Liver (tissue), 9 donors: ENCODE results near the gene SERTAD2. TPM values are rescaled to one million over a fixed set of nuclear protein-coding genes. Genes with fewer than 3 reads are reported as not detected.

Experiments used
- DNase-seq: peaks from one replicate; pipeline ENCODE4 v3.0.0-alpha.2; 2017; ENCODE audit warnings: low spot score
- H3K27ac ChIP-seq, 2 donors: one replicate each; pipeline ENCODE4 v1.7.0; 2013; ENCODE audit warnings: inconsistent platforms in 2 of 2, low read length in 2 of 2, control low read depth in 1 of 2, low read depth in 1 of 2, mild to moderate bottlenecking in 1 of 2
- H3K27me3 ChIP-seq, 4 donors: one replicate each; pipeline versions ENCODE4 v1.6.1 to v1.7.0; 2013; ENCODE audit warnings: low read length in 3 of 4, inconsistent platforms in 1 of 4, mild to moderate bottlenecking in 1 of 4, moderate library complexity in 1 of 4; ENCODE audit not compliant: control insufficient read depth in 4 of 4, insufficient read depth in 4 of 4
- H3K36me3 ChIP-seq, 4 donors: one replicate each; pipeline versions ENCODE4 v1.6.1 to v1.7.0; 2013; ENCODE audit warnings: low read length in 3 of 4, mild to moderate bottlenecking in 3 of 4, low read depth in 1 of 4, moderate library complexity in 1 of 4; ENCODE audit not compliant: control insufficient read depth in 4 of 4, insufficient read depth in 3 of 4
- H3K4me1 ChIP-seq, 4 donors: one replicate each; pipeline versions ENCODE4 v1.6.1 to v1.7.0; 2013; ENCODE audit warnings: low read length in 3 of 4, mild to moderate bottlenecking in 3 of 4, moderate library complexity in 1 of 4; ENCODE audit not compliant: control insufficient read depth in 4 of 4, insufficient read depth in 4 of 4
- H3K4me3 ChIP-seq, 3 donors: one replicate each; pipeline versions ENCODE4 v1.6.1 to v1.7.0; 2013; ENCODE audit warnings: low read length in 3 of 3, control low read depth in 1 of 3, low read depth in 1 of 3, mild to moderate bottlenecking in 1 of 3
- H3K9ac ChIP-seq, 2 donors: one replicate each; pipeline ENCODE4 v1.7.0; 2013; ENCODE audit warnings: low read length in 2 of 2, mild to moderate bottlenecking in 2 of 2, moderate library complexity in 2 of 2, control low read depth in 1 of 2, low read depth in 1 of 2
- H3K9me3 ChIP-seq, 4 donors: one replicate each; pipeline versions ENCODE4 v1.6.1 to v1.7.0; 2013; ENCODE audit warnings: low read length in 3 of 4; ENCODE audit not compliant: control insufficient read depth in 4 of 4
- ATF3 ChIP-seq: IDR thresholded peaks from 2 replicates; pipeline ENCODE4 v1.6.1; 2016; ENCODE audit warnings: antibody characterized with exemption
- CTCF ChIP-seq: fragments of 150-350 bp; IDR thresholded peaks from 2 replicates; pipeline ENCODE4 v1.5.1; 2017; ENCODE audit warnings: improper control_type of control experiment, low read depth, low read length; ENCODE audit not compliant: missing input control
- EGR1 ChIP-seq, 2 donors: IDR thresholded peaks; 2 replicates each; pipeline ENCODE4 v1.6.1; 2016 to 2018; ENCODE audit warnings: antibody characterized with exemption in 2 of 2, low read depth in 2 of 2
- FOXA1 ChIP-seq: IDR thresholded peaks from 2 replicates; pipeline ENCODE4 v1.6.1; 2016; ENCODE audit warnings: antibody characterized with exemption
- FOXA2 ChIP-seq: IDR thresholded peaks from 2 replicates; pipeline ENCODE4 v1.6.1; 2016; ENCODE audit warnings: antibody characterized with exemption
- GABPA ChIP-seq, 2 donors: IDR thresholded peaks in 1 of 2; conservative IDR thresholded peaks in 1 of 2; 2 replicates each; pipeline ENCODE4 v1.6.1; 2016; ENCODE audit warnings: antibody characterized with exemption in 2 of 2, mild to moderate bottlenecking in 1 of 2, moderate library complexity in 1 of 2
- HNF4A ChIP-seq, 2 donors: conservative IDR thresholded peaks; 2 replicates each; pipeline ENCODE4 v1.6.1; 2016; ENCODE audit warnings: antibody characterized with exemption in 2 of 2, mild to moderate bottlenecking in 2 of 2
- HNF4G ChIP-seq: IDR thresholded peaks from 2 replicates; pipeline ENCODE4 v1.6.1; 2016; ENCODE audit warnings: antibody characterized with exemption
- JUND ChIP-seq, 2 donors: IDR thresholded peaks; 2 replicates each; pipeline ENCODE4 v1.6.1; 2016; ENCODE audit warnings: antibody characterized with exemption in 2 of 2
- MAX ChIP-seq: IDR thresholded peaks from 2 replicates; pipeline ENCODE4 v1.6.1; 2016; ENCODE audit warnings: antibody characterized with exemption
- NR2F2 ChIP-seq: IDR thresholded peaks from 2 replicates; pipeline ENCODE4 v1.6.1; 2016; ENCODE audit warnings: antibody characterized with exemption
- RAD21 ChIP-seq, 2 donors: IDR thresholded peaks; 2 replicates each; pipeline ENCODE4 v1.6.1; 2016; ENCODE audit warnings: antibody characterized with exemption in 2 of 2, mild to moderate bottlenecking in 2 of 2
- REST ChIP-seq: IDR thresholded peaks from 2 replicates; pipeline ENCODE4 v1.6.1; 2016; ENCODE audit warnings: antibody characterized with exemption, mild to moderate bottlenecking
- RXRA ChIP-seq, 2 donors: IDR thresholded peaks; 2 replicates each; pipeline ENCODE4 v1.6.1; 2017 to 2018; ENCODE audit warnings: antibody characterized with exemption in 2 of 2, mild to moderate bottlenecking in 1 of 2
- SP1 ChIP-seq: IDR thresholded peaks from 2 replicates; pipeline ENCODE4 v1.6.1; 2018; ENCODE audit warnings: antibody characterized with exemption, mild to moderate bottlenecking
- TAF1 ChIP-seq: conservative IDR thresholded peaks from 2 replicates; pipeline ENCODE4 v1.6.1; 2016; ENCODE audit warnings: antibody characterized with exemption, mild to moderate bottlenecking
- YY1 ChIP-seq: IDR thresholded peaks from 2 replicates; pipeline ENCODE4 v1.6.1; 2016; ENCODE audit warnings: antibody characterized with exemption, mild to moderate bottlenecking
- ZBTB33 ChIP-seq: IDR thresholded peaks from 2 replicates; pipeline ENCODE4 v1.6.1; 2016; ENCODE audit warnings: antibody characterized with exemption
- WGBS: extraction: QIAGEN DNeasy Blood & Tissue Kit; methylation state at CpG from one replicate; pipeline ENCODE4 v1.1.7; 2013; 5-methylcytosine and 5-hydroxymethylcytosine counted together
- polyA plus RNA-seq, 2 donors: library from polyadenylated mRNA; stranded (reverse) in 1 of 2; unstranded in 1 of 2; fragments of 200-250 nt in 1 of 2; fragments of >200 nt in 1 of 2; fragmentation: Nextera tagmentation in 1 of 2; extraction: Ambion mirVana in 1 of 2; gene quantifications; one replicate each; pipeline versions ENCODE4 v1.2.1 to v1.2.3, GENCODE V29; 2013 to 2015
- total RNA-seq, 2 donors: library from RNA; depleted of rRNA; stranded (reverse); fragments of >200 nt; gene quantifications; one replicate each; pipeline ENCODE4 v1.2.3, GENCODE V29; 2014
- donor health status: healthy.
- donor health status: healthy.
- donor health status: healthy.
- donor health status: healthy.
- donor health status: healthy.

Gene SERTAD2
- total and polyA plus RNA-seq, 4 donors = 5.1 to 13.3 (median 6.4) TPM

GRCh38 chr2:64699712-64700111 is 46.0 kb upstream of the SERTAD2 start:
- Histone ChIP-seq H3K9me3 (no peaks in the 10 kb centered on the region), H3K36me3 (no peaks in the 10 kb centered on the region), H3K9ac (no peak overlapping the region), H3K4me3 (no peak overlapping the region), H3K27me3 (no peaks in the 10 kb centered on the region), H3K4me1 (peaks cover 4 to 15% (median 7%) of the 10 kb centered on the region in 4 donors), H3K27ac (no peak overlapping the region)
- TF ChIP-seq SP1 = no peak
- TF ChIP-seq ZBTB33 = no peak
- TF ChIP-seq RAD21 (IDR thresholded peaks at IDR 0.05) = no peak
- no peak for TF ChIP-seq RXRA (IDR thresholded peaks at IDR 0.05)
- no peak for TF ChIP-seq EGR1 (IDR thresholded peaks at IDR 0.05; ENCODE audit: low read depth in 2 of 2)
- TF ChIP-seq TAF1 = no peak
- no peak for TF ChIP-seq ATF3
- TF ChIP-seq GABPA (IDR thresholded peaks at IDR 0.05 in 1 of 2, conservative IDR thresholded peaks at IDR 0.05 in 1 of 2) = no peak
- no peak for TF ChIP-seq REST
- TF ChIP-seq JUND (IDR thresholded peaks at IDR 0.05) = no peak
- TF ChIP-seq FOXA1 = no peak
- no peak for TF ChIP-seq FOXA2
- no peak for TF ChIP-seq HNF4G
- no peak for TF ChIP-seq CTCF
- no peak for TF ChIP-seq NR2F2
- no peak for TF ChIP-seq YY1
- TF ChIP-seq MAX = no peak
- no peak for TF ChIP-seq HNF4A (conservative IDR thresholded peaks at IDR 0.05)
- whole genome bisulfite sequencing = 94% methylated on average over 8 of the region's 8 CpGs
- DNase-seq = no peak
